Sigmoid colon (tissue), 4 donors: ENCODE data around the gene KCNH5.

Experiments
- CTCF ChIP-seq, 4 experiments: fragments of 450-650 bp in 3 of 4; fragments of 200-600 bp in 1 of 4; IDR thresholded peaks; one replicate each; pipeline ENCODE4 v1.5.1; 2016 to 2019; ENCODE audit warnings: antibody characterized with exemption in 4 of 4, mild to moderate bottlenecking in 3 of 4, moderate library complexity in 2 of 4
- EP300 ChIP-seq, 4 donors: sonication (generic); formaldehyde crosslinking; IDR thresholded peaks; one replicate each; pipeline ENCODE4 v1.6.1; 2017; ENCODE audit warnings: antibody characterized with exemption in 4 of 4
- POLR2A ChIP-seq, 2 donors: fragments of 450-650 bp; IDR thresholded peaks; one replicate each; pipeline ENCODE4 v1.6.1; 2016; ENCODE audit warnings: antibody characterized with exemption in 2 of 2, mild to moderate bottlenecking in 2 of 2, moderate library complexity in 2 of 2
- POLR2AphosphoS5 ChIP-seq, 4 donors: sonication (generic); formaldehyde crosslinking; IDR thresholded peaks; one replicate each; pipeline ENCODE4 v1.6.1; 2017; ENCODE audit warnings: antibody characterized with exemption in 4 of 4

GRCh38 chr14:62824086-62824485 is 221.2 kb downstream of the KCNH5 start:
- TF ChIP-seq EP300 (IDR thresholded peaks at IDR 0.05) (no peak), POLR2AphosphoS5 (IDR thresholded peaks at IDR 0.05) (no peak), CTCF (IDR thresholded peaks at IDR 0.05) (no peak), POLR2A (IDR thresholded peaks at IDR 0.05) (no peak)
